Heart right ventricle (tissue), 16 donors: ENCODE results near the gene SEL1L2. TPM values are rescaled to one million over a fixed set of nuclear protein-coding genes. Genes with fewer than 3 reads are reported as not detected.

ENCODE experiments used
- ATAC-seq, 8 donors: fragments of 200-7000 bp; cut with Tn5 transposase; one replicate each; pipeline ENCODE4 v1.9.1; 2020; ENCODE audit warnings: mild to moderate bottlenecking in 8 of 8, moderate library complexity in 8 of 8, moderate number of reproducible peaks in 1 of 8
- DNase-seq, 2 donors: peaks; one replicate each; pipeline ENCODE4 v3.0.0-alpha.2; 2020
- H3K27ac ChIP-seq, 10 donors: fragments of 200-600 bp; sonication (generic) in 2 of 10; one replicate each; pipeline versions ENCODE4 v1.5.0 to v1.8.0; 2020 to 2022; ENCODE audit warnings: mild to moderate bottlenecking in 3 of 10
- H3K27me3 ChIP-seq, 7 donors: fragments of 200-600 bp; one replicate each; pipeline ENCODE4 v1.8.0; 2021 to 2022; ENCODE audit warnings: mild to moderate bottlenecking in 2 of 7
- H3K36me3 ChIP-seq, 9 donors: fragments of 200-600 bp; sonication (generic) in 1 of 9; one replicate each; pipeline versions ENCODE4 v1.5.0 to v1.8.0; 2020 to 2022; ENCODE audit warnings: mild to moderate bottlenecking in 2 of 9
- H3K4me1 ChIP-seq, 9 donors: fragments of 200-600 bp; sonication (generic) in 1 of 9; one replicate each; pipeline versions ENCODE4 v1.5.0 to v1.8.0; 2020 to 2022; ENCODE audit warnings: mild to moderate bottlenecking in 4 of 9
- H3K4me3 ChIP-seq, 10 donors: fragments of 200-600 bp; sonication (generic) in 2 of 10; one replicate each; pipeline versions ENCODE4 v1.5.0 to v1.8.0; 2020 to 2022; ENCODE audit warnings: mild to moderate bottlenecking in 7 of 10, moderate library complexity in 2 of 10
- H3K9me3 ChIP-seq, 11 donors: fragments of 200-600 bp in 10 of 11; sonication (generic) in 2 of 11; one replicate each; pipeline versions ENCODE4 v1.5.0 to v1.8.0; 2013 to 2022; ENCODE audit warnings: mild to moderate bottlenecking in 2 of 11, control low read depth in 1 of 11, moderate library complexity in 1 of 11
- CTCF ChIP-seq, 9 donors: fragments of 200-600 bp; sonication (generic) in 2 of 9; IDR thresholded peaks; one replicate each; pipeline versions ENCODE4 v1.5.0 to v1.8.0; 2021 to 2022; ENCODE audit warnings: antibody characterized with exemption in 9 of 9, mild to moderate bottlenecking in 5 of 9, moderate library complexity in 1 of 9
- WGBS, 2 donors: extraction: QIAGEN DNeasy Blood & Tissue Kit; methylation state at CpG; one replicate each; pipeline ENCODE4 v1.1.7; 2013; ENCODE audit warnings: inconsistent platforms in 1 of 2; 5-methylcytosine and 5-hydroxymethylcytosine counted together
- intact Hi-C, 10 donors: fragments of 100-400 bp; cut with DNase I; formaldehyde crosslinking; loops; one replicate each; pipeline versions ENCODE4 v1.11.1 to v1.14.2; 2022
- polyA plus RNA-seq, 2 donors: library from polyadenylated mRNA; stranded (reverse); fragments of 200-250 nt; gene quantifications; one replicate each; pipeline ENCODE4 v1.2.3, GENCODE V29; 2013
- total RNA-seq, 10 donors: library from RNA; stranded (reverse); fragmentation: NEBNext Ultra II Directional in 3 of 10; extraction: Animal tissue kit (Norgen Biotek cat#: 25700) in 3 of 10; gene quantifications; one replicate each; pipeline versions ENCODE4 v1.2.1 to v1.2.4, GENCODE V29; 2021 to 2023
- donor health status: Arrhythmogenic right ventricular cardiomyopathy.
- donor health status: ischemic (EF 13 %, LVEDD 7.1; RV severe dilation, severe dysfunction).
- donor health status: healthy with polysubstance abuse.
- donor health status: DM: no; HTN: yes; CAD: no.
- donor health status: DM: no; HTN: no; CAD: no.
- donor health status: ischemic (EF 25% LVEDD 6.9; RV normal size, moderate dysfunction).
- donor health status: ischemic (EF 25% LVEDD 5.7; RV mildly dilated, moderate dysfunction).
- donor health status: healthy.
- donor health status: DM: yes; HTN: yes; CAD: no.
- donor health status: Ischemic cardiomyopathy.
- donor health status: ischemic (EF 35%, LVEDD 5.7; RV mildly dilated, moderate dysfunction).
- donor health status: nonischemic (EF 11% LVEDD 7.7; RV severe dilation, severe dysfunction).
- donor health status: DM: yes; HTN: yes; CAD: no.
- donor health status: PGD.
- donor health status: ischemic (EF 29% LVEDD 5.4; RV normal size, mild dysfunction).
- donor health status: nonischemic (EF 23%, LVEDD 6.1; RV moderate dilation, normal function).

Gene SEL1L2
- total and polyA plus RNA-seq, 12 donors = 0.46 to 5.8 (median 0.95) TPM; not detected in 1

- Histone ChIP-seq H3K4me3 (no peak overlapping the region), H3K36me3 (no peaks in the 10 kb centered on the region), H3K27ac (no peak overlapping the region), H3K4me1 (peaks cover 0 to 8% (median 0%) of the 10 kb centered on the region in 9 donors), H3K27me3 (peaks cover 0 to 12% (median 5%) of the 10 kb centered on the region in 7 donors), H3K9me3 (peaks cover 0 to 38% (median 13%) of the 10 kb centered on the region in 11 donors)
- TF ChIP-seq CTCF (IDR thresholded peaks at IDR 0.05) = no peak
- intact Hi-C loops = loop anchor here in 1 of 10 donors (10.0 kb wide), 1 partner anchor 63 kb away; no protein-coding TSS in a partner anchor
- ATAC-seq = no peak
- DNase-seq = no peak
- WGBS, 2 donors = 74 to 92% methylated on average over 1 of the region's 1 CpG
These were observed 897 bp upstream of the SEL1L2 start for GRCh38 chr20:13991311-13991710.

- ATAC-seq (no peak), DNase-seq (no peak)
- H3K9me3 ChIP-seq = peaks cover 0 to 6% (median 0%) of the 10 kb centered on the region in 11 donors
- H3K27me3 ChIP-seq = no peaks in the 10 kb centered on the region
- 67 to 72% methylated on average over 4 of the region's 4 CpGs for WGBS, 2 donors
- H3K36me3 ChIP-seq = no peaks in the 10 kb centered on the region
- no peak overlapping the region for H3K4me3 ChIP-seq
- H3K27ac ChIP-seq = no peak overlapping the region
- TF ChIP-seq CTCF (IDR thresholded peaks at IDR 0.05) = no peak
- H3K4me1 ChIP-seq = no peaks in the 10 kb centered on the region
- intact Hi-C loops = no loop called here
These were observed 6.2 kb downstream of the SEL1L2 start for GRCh38 chr20:13984211-13984610.

GRCh38 chr20:13960525-13960924, 29.9 kb downstream of the SEL1L2 start:
- 57 to 62% methylated on average over 3 of the region's 3 CpGs for WGBS, 2 donors
- intact Hi-C loops = no loop called here
- Histone ChIP-seq H3K27ac (no peak overlapping the region), H3K9me3 (no peaks in the 10 kb centered on the region), H3K36me3 (no peaks in the 10 kb centered on the region), H3K4me3 (no peak overlapping the region), H3K4me1 (no peaks in the 10 kb centered on the region), H3K27me3 (no peaks in the 10 kb centered on the region)
- ATAC-seq = no peak
- DNase-seq = no peak
- no peak for TF ChIP-seq CTCF (IDR thresholded peaks at IDR 0.05)

GRCh38 chr20:13960119-13960518, 30.3 kb downstream of the SEL1L2 start:
- Histone ChIP-seq H3K4me3 (no peak overlapping the region), H3K9me3 (no peaks in the 10 kb centered on the region), H3K4me1 (no peaks in the 10 kb centered on the region), H3K27me3 (no peaks in the 10 kb centered on the region), H3K36me3 (no peaks in the 10 kb centered on the region), H3K27ac (no peak overlapping the region)
- ATAC-seq = no peak
- DNase-seq = no peak
- no peak for TF ChIP-seq CTCF (IDR thresholded peaks at IDR 0.05)
- 77% methylated on average over 2 of the region's 2 CpGs for WGBS, 2 donors
- intact Hi-C loops = no loop called here
